K562 (cell line): ENCODE data around the gene ECM1. TPM values are rescaled to one million over a fixed set of nuclear protein-coding genes. Genes with fewer than 3 reads are reported as not detected.

Experiments
- C11orf30 ChIP-seq: fragments of 450-650 bp; IDR thresholded peaks from 2 replicates; pipeline ENCODE4 v1.6.1; 2016; ENCODE audit warnings: low read depth, mild to moderate bottlenecking
- CHD2 ChIP-seq: IDR thresholded peaks from 2 replicates; pipeline ENCODE4 v1.6.1; 2011; ENCODE audit warnings: low read depth, low read length
- HOMEZ ChIP-seq: fragments of 250-450 bp; sonication (Bioruptor Pico); IDR thresholded peaks from 2 replicates; pipeline ENCODE4 v1.4.0; 2020; ENCODE audit warnings: mild to moderate bottlenecking, moderate library complexity
- PCBP2 ChIP-seq: fragments of 200-400 bp; formaldehyde crosslinking; IDR thresholded peaks from 2 replicates; pipeline ENCODE4 v1.6.1; 2018; ENCODE audit warnings: low read length, low read depth, mild to moderate bottlenecking, moderate library complexity; ENCODE audit not compliant: poor library complexity, severe bottlenecking
- SNRNP70 ChIP-seq: fragments of 200-400 bp; formaldehyde crosslinking; optimal IDR thresholded peaks from 2 replicates; pipeline ENCODE3; 2017; ENCODE audit warnings: low read depth, low read length
- SRF ChIP-seq, 2 experiments: fragments of 250-450, 450-650 bp in 1 of 2; sonication (Bioruptor Pico) in 1 of 2; sonication (generic) in 1 of 2; formaldehyde crosslinking; IDR thresholded peaks; 2 replicates each; pipeline versions ENCODE4 v1.5.0 to v1.5.1; 2020 to 2022; ENCODE audit warnings: mild to moderate bottlenecking in 1 of 2, missing genetic modification reagents in 1 of 2
- SRSF7 ChIP-seq: fragments of 200-400 bp; formaldehyde crosslinking; optimal IDR thresholded peaks from 2 replicates; pipeline ENCODE3; 2017; ENCODE audit warnings: mild to moderate bottlenecking, low read depth, low read length
- TEAD4 ChIP-seq, 2 experiments: sonication (generic) in 1 of 2; formaldehyde crosslinking in 1 of 2; IDR thresholded peaks; 2 replicates each; pipeline versions ENCODE4 v1.6.1 to v1.8.0; 2012 to 2022; ENCODE audit warnings: borderline replicate concordance in 1 of 2, inconsistent platforms in 1 of 2, low read length in 1 of 2, mild to moderate bottlenecking in 1 of 2, missing genetic modification reagents in 1 of 2
- TRIM24 ChIP-seq, 2 experiments: fragments of 450-650 bp; IDR thresholded peaks; 2 replicates each; pipeline ENCODE4 v1.6.1; 2016
- ZNF12 ChIP-seq: sonication (generic); formaldehyde crosslinking; IDR thresholded peaks from 2 replicates; pipeline ENCODE4 v1.4.0; 2020; ENCODE audit warnings: mild to moderate bottlenecking, missing genetic modification reagents
- ZNF408 ChIP-seq: fragments of 250-450 bp; sonication (Bioruptor Pico); IDR thresholded peaks from 2 replicates; pipeline ENCODE4 v1.4.0; 2020; ENCODE audit warnings: low read depth, mild to moderate bottlenecking, moderate library complexity
- ZNF512 ChIP-seq: IDR thresholded peaks from 2 replicates; pipeline ENCODE4 v1.6.1; 2016; ENCODE audit warnings: missing genetic modification characterization, missing compliant biosample characterization
- ZNF668 ChIP-seq: fragments of 250-450 bp; sonication (Bioruptor Pico); IDR thresholded peaks from 2 replicates; pipeline ENCODE4 v1.8.0; 2022; ENCODE audit warnings: mild to moderate bottlenecking, inconsistent platforms
- polyA plus RNA-seq, 8 experiments: library from polyadenylated mRNA; depleted of rRNA in 4 of 8; stranded (reverse) in 5 of 8; unstranded in 3 of 8; fragments of >200 nt; fragmentation: Nextera tagmentation in 2 of 8; fragmentation: Illumina TruSeq in 1 of 8; extraction: Ambion mirVana in 2 of 8; extraction: Trizol in 1 of 8; gene quantifications; 2 replicates each; pipeline versions ENCODE4 v1.2.1 to v1.2.3, GENCODE V29; 2011 to 2014; ENCODE audit warnings: inconsistent platforms in 1 of 8, missing spikeins in 1 of 8
- total RNA-seq, 7 experiments: library from RNA; depleted of rRNA in 6 of 7; stranded (reverse); fragments of >200 nt in 6 of 7; fragmentation: Illumina TruSeq in 2 of 7; extraction: Trizol in 2 of 7; gene quantifications; 2 replicates each; pipeline versions ENCODE4 v1.2.1 to v1.2.3, GENCODE V29; 2011 to 2021; ENCODE audit warnings: low replicate concordance in 1 of 7
- TF ChIP-seq, protein P1 (sequence below): fragments of 450-650 bp; conservative IDR thresholded peaks from 2 replicates; pipeline ENCODE4 v1.6.1; 2016; ENCODE audit warnings: missing genetic modification characterization, low read depth, mild to moderate bottlenecking, control low read depth, missing compliant biosample characterization
- TF ChIP-seq, protein P2 (sequence below), 2 experiments: fragments of 450-650 bp; formaldehyde crosslinking in 1 of 2; IDR thresholded peaks; 2 replicates each; pipeline versions ENCODE4 v1.4.0 to v1.6.1; 2014 to 2020; ENCODE audit warnings: mild to moderate bottlenecking in 2 of 2, borderline replicate concordance in 1 of 2, low read depth in 1 of 2

Gene ECM1
- total and polyA plus RNA-seq, 9 of the 15 experiments (the other 6 are each of a cell fraction or from before 2014, with no cell fraction given) = 6.6 to 52.2 (median 12.8) TPM

DNA sequence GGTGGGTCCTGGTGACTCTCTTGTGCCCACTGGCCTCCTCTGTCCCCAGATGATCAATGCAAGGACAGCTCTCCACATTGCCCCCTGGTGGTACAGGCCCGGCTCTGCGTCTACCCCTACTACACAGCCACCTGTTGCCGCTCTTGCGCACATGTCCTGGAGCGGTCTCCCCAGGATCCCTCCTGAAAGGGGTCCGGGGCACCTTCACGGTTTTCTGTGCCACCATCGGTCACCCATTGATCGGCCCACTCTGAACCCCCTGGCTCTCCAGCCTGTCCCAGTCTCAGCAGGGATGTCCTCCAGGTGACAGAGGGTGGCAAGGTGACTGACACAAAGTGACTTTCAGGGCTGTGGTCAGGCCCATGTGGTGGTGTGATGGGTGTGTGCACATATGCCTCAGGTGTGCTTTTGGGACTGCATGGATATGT is 52.1 kb downstream of the ECM1 start (continued):
- TF ChIP-seq ZNF512 (tag) (no peak), HOMEZ (CRISPR knock-in tag) (no peak), C11orf30 (no peak), ZNF12 (no peak), TEAD4 (IDR thresholded peaks at IDR 0.05; ENCODE audit: low read length) (no peak), TEAD4 (CRISPR knock-in tag; IDR thresholded peaks at IDR 0.05; ENCODE audit: borderline replicate concordance) (no peak), PCBP2 (no peak), TRIM24 (IDR thresholded peaks at IDR 0.05) (no peak), CHD2 (0 out of 2 replicates have a peak, but pooled peaks have one; percentile 6), SRF (CRISPR knock-in tag; IDR thresholded peaks at IDR 0.05) (0 out of 4 replicates have a peak, but pooled peaks of 1 of the 2 experiments have one; percentile 21), ZNF668 (CRISPR knock-in tag) (no peak), ZNF408 (CRISPR knock-in tag) (no peak), SNRNP70 (no peak), SRSF7 (no peak)
- TF ChIP-seq, protein P1, sequence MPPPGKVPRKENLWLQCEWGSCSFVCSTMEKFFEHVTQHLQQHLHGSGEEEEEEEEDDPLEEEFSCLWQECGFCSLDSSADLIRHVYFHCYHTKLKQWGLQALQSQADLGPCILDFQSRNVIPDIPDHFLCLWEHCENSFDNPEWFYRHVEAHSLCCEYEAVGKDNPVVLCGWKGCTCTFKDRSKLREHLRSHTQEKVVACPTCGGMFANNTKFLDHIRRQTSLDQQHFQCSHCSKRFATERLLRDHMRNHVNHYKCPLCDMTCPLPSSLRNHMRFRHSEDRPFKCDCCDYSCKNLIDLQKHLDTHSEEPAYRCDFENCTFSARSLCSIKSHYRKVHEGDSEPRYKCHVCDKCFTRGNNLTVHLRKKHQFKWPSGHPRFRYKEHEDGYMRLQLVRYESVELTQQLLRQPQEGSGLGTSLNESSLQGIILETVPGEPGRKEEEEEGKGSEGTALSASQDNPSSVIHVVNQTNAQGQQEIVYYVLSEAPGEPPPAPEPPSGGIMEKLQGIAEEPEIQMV (tag) = no peak
- TF ChIP-seq, protein P2, sequence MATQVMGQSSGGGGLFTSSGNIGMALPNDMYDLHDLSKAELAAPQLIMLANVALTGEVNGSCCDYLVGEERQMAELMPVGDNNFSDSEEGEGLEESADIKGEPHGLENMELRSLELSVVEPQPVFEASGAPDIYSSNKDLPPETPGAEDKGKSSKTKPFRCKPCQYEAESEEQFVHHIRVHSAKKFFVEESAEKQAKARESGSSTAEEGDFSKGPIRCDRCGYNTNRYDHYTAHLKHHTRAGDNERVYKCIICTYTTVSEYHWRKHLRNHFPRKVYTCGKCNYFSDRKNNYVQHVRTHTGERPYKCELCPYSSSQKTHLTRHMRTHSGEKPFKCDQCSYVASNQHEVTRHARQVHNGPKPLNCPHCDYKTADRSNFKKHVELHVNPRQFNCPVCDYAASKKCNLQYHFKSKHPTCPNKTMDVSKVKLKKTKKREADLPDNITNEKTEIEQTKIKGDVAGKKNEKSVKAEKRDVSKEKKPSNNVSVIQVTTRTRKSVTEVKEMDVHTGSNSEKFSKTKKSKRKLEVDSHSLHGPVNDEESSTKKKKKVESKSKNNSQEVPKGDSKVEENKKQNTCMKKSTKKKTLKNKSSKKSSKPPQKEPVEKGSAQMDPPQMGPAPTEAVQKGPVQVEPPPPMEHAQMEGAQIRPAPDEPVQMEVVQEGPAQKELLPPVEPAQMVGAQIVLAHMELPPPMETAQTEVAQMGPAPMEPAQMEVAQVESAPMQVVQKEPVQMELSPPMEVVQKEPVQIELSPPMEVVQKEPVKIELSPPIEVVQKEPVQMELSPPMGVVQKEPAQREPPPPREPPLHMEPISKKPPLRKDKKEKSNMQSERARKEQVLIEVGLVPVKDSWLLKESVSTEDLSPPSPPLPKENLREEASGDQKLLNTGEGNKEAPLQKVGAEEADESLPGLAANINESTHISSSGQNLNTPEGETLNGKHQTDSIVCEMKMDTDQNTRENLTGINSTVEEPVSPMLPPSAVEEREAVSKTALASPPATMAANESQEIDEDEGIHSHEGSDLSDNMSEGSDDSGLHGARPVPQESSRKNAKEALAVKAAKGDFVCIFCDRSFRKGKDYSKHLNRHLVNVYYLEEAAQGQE (IDR thresholded peaks at IDR 0.05; ENCODE audit: borderline replicate concordance) = peak; percentile 44; the same call in 1 of the 2 replicates
- TF ChIP-seq, protein P2 (CRISPR knock-in tag; IDR thresholded peaks at IDR 0.05; ENCODE audit: low read depth) = no peak
